Activated gamma-delta T cell (primary cell): ENCODE results near the gene RNF39.

Experiments
- DNase-seq: peaks from one replicate; lab custom pipeline; 2025; lab: John Stamatoyannopoulos, UW

The RNF39 gene

GRCh38 chr6:30096829-30097228, 21.3 kb upstream of the RNF39 start:
- DNase-seq, result no peak

- DNase-seq, result no peak
Measured at GRCh38 chr6:30093951-30094661, 18.5 kb upstream of the RNF39 start.

- no peak for DNase-seq
Measured at GRCh38 chr6:30092852-30093543, 17.4 kb upstream of the RNF39 start.

GRCh38 chr6:30091577-30092381, 16.2 kb upstream of the RNF39 start:
- no peak for DNase-seq

GRCh38 chr6:30087876-30088275, 12.3 kb upstream of the RNF39 start:
- no peak for DNase-seq

GRCh38 chr6:30077218-30077617, 1.6 kb upstream of the RNF39 start:
- DNase-seq, result no peak

- no peak for DNase-seq
Measured at GRCh38 chr6:30075790-30076732, 492 bp upstream of the RNF39 start.

GRCh38 chr6:30074331-30075093, 1.1 kb downstream of the RNF39 start:
- no peak for DNase-seq

- DNase-seq, result no peak
Measured at GRCh38 chr6:30073489-30074235, 1.9 kb downstream of the RNF39 start.

GRCh38 chr6:30071858-30072257, 3.7 kb downstream of the RNF39 start:
- DNase-seq, result no peak

GRCh38 chr6:30071081-30071818, 4.3 kb downstream of the RNF39 start:
- no peak for DNase-seq

- DNase-seq, result no peak
Measured at GRCh38 chr6:30067460-30068139, 8.0 kb downstream of the RNF39 start.

- DNase-seq, result peak; percentile 89
Measured at GRCh38 chr6:30066577-30067459, 8.8 kb downstream of the RNF39 start, which contains the start of gene PPP1R11. TSS of gene PPP1R11 (plus strand) at chr6:30067198. CDS start at chr6:30067411, 213 bp downstream.

- DNase-seq, result no peak
Measured at GRCh38 chr6:30066082-30066481, 9.5 kb downstream of the RNF39 start.

- no peak for DNase-seq
Measured at GRCh38 chr6:30063315-30063714, 12.3 kb downstream of the RNF39 start.

- no peak for DNase-seq
Measured at GRCh38 chr6:30062471-30063178, 12.9 kb downstream of the RNF39 start.

GRCh38 chr6:30061858-30062458, 13.6 kb downstream of the RNF39 start:
- no peak for DNase-seq
